ENCODE results near the gene ATRN. TPM values are rescaled to one million over a fixed set of nuclear protein-coding genes. Genes with fewer than 3 reads are reported as not detected.

Gene ATRN
- total and polyA plus RNA-seq, 7 donors: 3.9 to 18.6 (median 14.7) TPM

GRCh38 chr20:3681931-3682781, 211.3 kb downstream of the ATRN start, which contains the start of gene ADAM33:
ADAM33 (minus strand) TSS chr20:3682010; CDS start chr20:3682004, 6 bp downstream.
- H3K36me3 ChIP-seq (ENCODE audit: insufficient read depth in 1 of 2, low read depth in 1 of 2): no peaks in the 10 kb centered on the region
- TF ChIP-seq, protein P1, sequence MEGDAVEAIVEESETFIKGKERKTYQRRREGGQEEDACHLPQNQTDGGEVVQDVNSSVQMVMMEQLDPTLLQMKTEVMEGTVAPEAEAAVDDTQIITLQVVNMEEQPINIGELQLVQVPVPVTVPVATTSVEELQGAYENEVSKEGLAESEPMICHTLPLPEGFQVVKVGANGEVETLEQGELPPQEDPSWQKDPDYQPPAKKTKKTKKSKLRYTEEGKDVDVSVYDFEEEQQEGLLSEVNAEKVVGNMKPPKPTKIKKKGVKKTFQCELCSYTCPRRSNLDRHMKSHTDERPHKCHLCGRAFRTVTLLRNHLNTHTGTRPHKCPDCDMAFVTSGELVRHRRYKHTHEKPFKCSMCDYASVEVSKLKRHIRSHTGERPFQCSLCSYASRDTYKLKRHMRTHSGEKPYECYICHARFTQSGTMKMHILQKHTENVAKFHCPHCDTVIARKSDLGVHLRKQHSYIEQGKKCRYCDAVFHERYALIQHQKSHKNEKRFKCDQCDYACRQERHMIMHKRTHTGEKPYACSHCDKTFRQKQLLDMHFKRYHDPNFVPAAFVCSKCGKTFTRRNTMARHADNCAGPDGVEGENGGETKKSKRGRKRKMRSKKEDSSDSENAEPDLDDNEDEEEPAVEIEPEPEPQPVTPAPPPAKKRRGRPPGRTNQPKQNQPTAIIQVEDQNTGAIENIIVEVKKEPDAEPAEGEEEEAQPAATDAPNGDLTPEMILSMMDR (IDR thresholded peaks at IDR 0.05): no peak
- peak; percentile 25 to 41 (median 34) for ATAC-seq
- peak; percentile 75 to 80 for DNase-seq
- 7 to 9% (median 9%) methylated on average over 55 to 65 of the region's 65 CpGs for WGBS, 3 donors
- H3K27ac ChIP-seq: peak within 1 kb of the TSS; percentile 52
- no peaks in the 10 kb centered on the region for H3K9me3 ChIP-seq
- peak within 1 kb of the TSS; percentile 60 for H3K4me3 ChIP-seq
- H3K4me1 ChIP-seq: peaks cover 6% of the 10 kb centered on the region
- intact Hi-C loops (cut with DNase I): no loop called here
- peaks cover 0 to 24% (median 0%) of the 10 kb centered on the region in 3 donors for H3K27me3 ChIP-seq (ENCODE audit: insufficient read depth in 3 of 3, low read length in 2 of 3)

GRCh38 chr20:3685341-3685740, 214.5 kb downstream of the ATRN start:
- Histone ChIP-seq H3K4me3 (no peak overlapping the region), H3K27me3 (ENCODE audit: insufficient read depth in 3 of 3, low read length in 2 of 3) (peaks cover 0 to 24% (median 0%) of the 10 kb centered on the region in 3 donors), H3K27ac (no peak overlapping the region), H3K9me3 (no peaks in the 10 kb centered on the region), H3K36me3 (ENCODE audit: insufficient read depth in 1 of 2, low read depth in 1 of 2) (no peaks in the 10 kb centered on the region), H3K4me1 (peaks cover 12% of the 10 kb centered on the region)
- ATAC-seq (no peak), DNase-seq (no peak)
- 67 to 73% (median 73%) methylated on average over 7 of the region's 7 CpGs for WGBS, 3 donors
- intact Hi-C loops (cut with DNase I): no loop called here
- TF ChIP-seq, protein P1 (IDR thresholded peaks at IDR 0.05): no peak

DNA sequence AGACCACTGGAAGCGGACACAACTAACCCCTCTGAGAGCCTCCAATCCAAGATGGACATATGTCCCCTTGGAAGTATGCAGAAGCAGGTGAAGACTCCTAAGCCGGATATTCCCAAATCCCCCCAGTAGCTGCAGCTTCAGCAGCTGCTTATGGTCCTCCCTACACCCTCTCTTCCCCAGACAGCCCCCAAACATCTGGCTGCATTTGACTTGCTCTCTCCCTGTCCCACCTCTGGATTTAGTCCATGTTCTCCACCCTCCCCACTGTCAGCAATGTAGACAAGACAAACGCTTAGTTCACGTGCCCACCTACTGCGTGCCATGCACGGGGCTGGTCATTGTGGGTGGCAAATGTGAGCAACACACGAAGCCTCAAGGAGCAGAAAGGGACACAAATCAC, 215.6 kb downstream of the ATRN start:
- WGBS, 3 donors: 22 to 38% (median 37%) methylated on average over 7 of the region's 7 CpGs

DNA sequence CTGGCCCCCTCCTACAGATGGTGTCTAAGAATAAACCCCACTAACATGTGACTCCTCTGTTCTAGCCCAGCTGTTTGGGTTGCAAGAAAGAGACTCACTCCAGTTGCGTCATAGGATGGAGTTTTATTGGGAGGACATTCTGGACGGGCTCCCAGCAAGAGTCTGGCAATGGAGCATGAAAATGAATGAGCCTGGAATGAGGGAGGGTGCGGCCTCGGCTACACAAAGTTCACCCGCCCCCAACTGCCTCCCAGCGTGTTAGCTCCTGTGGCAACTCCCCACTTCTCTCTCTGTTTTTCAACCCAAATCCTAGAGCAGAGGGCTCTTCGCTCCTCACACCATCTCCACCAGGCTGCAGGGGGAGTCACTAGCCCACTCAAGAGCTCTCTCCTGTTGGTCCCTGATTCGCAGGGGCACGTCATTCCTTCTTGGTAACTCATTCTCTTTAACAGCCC, 216.1 kb downstream of the ATRN start:
- Histone ChIP-seq H3K27ac (peak overlapping the region; percentile 42), H3K4me1 (peaks cover 12% of the 10 kb centered on the region), H3K9me3 (no peaks in the 10 kb centered on the region), H3K4me3 (no peak overlapping the region), H3K27me3 (ENCODE audit: insufficient read depth in 3 of 3, low read length in 2 of 3) (peaks cover 0 to 8% (median 0%) of the 10 kb centered on the region in 3 donors), H3K36me3 (ENCODE audit: insufficient read depth in 1 of 2, low read depth in 1 of 2) (no peaks in the 10 kb centered on the region)
- WGBS, 3 donors: 13 to 18% (median 14%) methylated on average over 9 of the region's 9 CpGs
- TF ChIP-seq, protein P1 (IDR thresholded peaks at IDR 0.05): no peak
- intact Hi-C loops (cut with DNase I): no loop called here
- peak; percentile 88 to 91 for DNase-seq
- peak; percentile 85 to 94 (median 90) for ATAC-seq

More for the DNA sequence above, 215.6 kb downstream of the ATRN start:
- ATAC-seq (peak in 2 of 4 donors; percentile 4 to 36), DNase-seq (no peak)
- peak overlapping the region; percentile 38 for H3K27ac ChIP-seq
- no peaks in the 10 kb centered on the region for H3K36me3 ChIP-seq (ENCODE audit: insufficient read depth in 1 of 2, low read depth in 1 of 2)
- H3K27me3 ChIP-seq (ENCODE audit: insufficient read depth in 3 of 3, low read length in 2 of 3): peaks cover 0 to 13% (median 0%) of the 10 kb centered on the region in 3 donors
- intact Hi-C loops (cut with DNase I): no loop called here
- H3K9me3 ChIP-seq: no peaks in the 10 kb centered on the region
- TF ChIP-seq, protein P1 (IDR thresholded peaks at IDR 0.05): no peak
- peaks cover 12% of the 10 kb centered on the region for H3K4me1 ChIP-seq
- no peak overlapping the region for H3K4me3 ChIP-seq

Measured in psoas muscle (tissue), 8 donors.